Osteocyte (in vitro differentiated cells): ENCODE measurements around the gene UBE2F. TPM values are rescaled to one million over a fixed set of nuclear protein-coding genes. Genes with fewer than 3 reads are reported as not detected.

Experiments used
- DNase-seq: peaks from one replicate; pipeline ENCODE4 v3.0.0; 2021; ENCODE audit warnings: mixed read lengths; ENCODE audit not compliant: unreplicated experiment; ENCODE audit errors: extremely low spot score
- H3K27ac Mint-ChIP-seq: one replicate; pipeline ENCODE4 v1.8.0; 2021; ENCODE audit warnings: mild to moderate bottlenecking, mixed read lengths; ENCODE audit not compliant: unreplicated experiment
- H3K27me3 Mint-ChIP-seq: one replicate; pipeline ENCODE4 v1.8.0; 2021; ENCODE audit warnings: mixed read lengths; ENCODE audit not compliant: unreplicated experiment
- H3K36me3 Mint-ChIP-seq: one replicate; pipeline ENCODE4 v1.8.0; 2021; ENCODE audit warnings: mixed read lengths; ENCODE audit not compliant: unreplicated experiment
- H3K4me1 Mint-ChIP-seq: one replicate; pipeline ENCODE4 v1.8.0; 2021; ENCODE audit warnings: mixed read lengths; ENCODE audit not compliant: unreplicated experiment
- H3K4me3 Mint-ChIP-seq: one replicate; pipeline ENCODE4 v1.8.0; 2021; ENCODE audit warnings: mild to moderate bottlenecking, moderate library complexity, mixed read lengths; ENCODE audit not compliant: unreplicated experiment
- H3K9me3 Mint-ChIP-seq: one replicate; pipeline ENCODE4 v1.8.0; 2021; ENCODE audit warnings: mixed read lengths; ENCODE audit not compliant: unreplicated experiment
- CTCF ChIP-seq: fragments of 200-600 bp; sonication (generic); IDR thresholded peaks from 2 replicates; pipeline ENCODE4 v1.5.0; 2021; ENCODE audit warnings: antibody characterized with exemption, mild to moderate bottlenecking, moderate library complexity
- total RNA-seq: library from RNA; stranded (reverse); gene quantifications from 2 replicates; pipeline ENCODE4 v1.2.1, GENCODE V29; 2021

UBE2F gene
- total RNA-seq, 1 donor from 2014 or later, result 54.3 TPM

GRCh38 chr2:238025741-238026360 is 59.0 kb downstream of the UBE2F start:
- H3K27me3 Mint-ChIP-seq, result no peaks in the 10 kb centered on the region
- H3K27ac Mint-ChIP-seq, result no peak overlapping the region
- no peaks in the 10 kb centered on the region for H3K9me3 Mint-ChIP-seq

GRCh38 chr2:238027058-238027457 is 60.2 kb downstream of the UBE2F start:
- H3K27me3 Mint-ChIP-seq, result no peaks in the 10 kb centered on the region
- H3K36me3 Mint-ChIP-seq, result peaks cover 38% of the 10 kb centered on the region
- H3K4me1 Mint-ChIP-seq, result no peaks in the 10 kb centered on the region
- H3K9me3 Mint-ChIP-seq, result no peaks in the 10 kb centered on the region
- no peak overlapping the region for H3K4me3 Mint-ChIP-seq
- no peak for TF ChIP-seq CTCF
- no peak overlapping the region for H3K27ac Mint-ChIP-seq
- no peak for DNase-seq

More at GRCh38 chr2:238025741-238026360, 59.0 kb downstream of the UBE2F start:
- no peak for DNase-seq
- H3K4me3 Mint-ChIP-seq, result no peak overlapping the region
- H3K36me3 Mint-ChIP-seq, result peaks cover 35% of the 10 kb centered on the region
- TF ChIP-seq CTCF, result no peak
- H3K4me1 Mint-ChIP-seq, result no peaks in the 10 kb centered on the region

- no peak overlapping the region for H3K4me3 Mint-ChIP-seq
- H3K36me3 Mint-ChIP-seq, result peaks cover 40% of the 10 kb centered on the region
- TF ChIP-seq CTCF, result no peak
- H3K4me1 Mint-ChIP-seq, result peaks cover 5% of the 10 kb centered on the region
- DNase-seq, result peak; percentile 78
- H3K27me3 Mint-ChIP-seq, result no peaks in the 10 kb centered on the region
- H3K9me3 Mint-ChIP-seq, result no peaks in the 10 kb centered on the region
- H3K27ac Mint-ChIP-seq, result no peak overlapping the region
Observed at GRCh38 chr2:238027591-238028415, 61.0 kb downstream of the UBE2F start.

GRCh38 chr2:238029853-238030252 is 63.0 kb downstream of the UBE2F start:
- Mint-ChIP-seq H3K36me3 (peaks cover 44% of the 10 kb centered on the region), H3K27ac (no peak overlapping the region), H3K9me3 (no peaks in the 10 kb centered on the region), H3K4me3 (no peak overlapping the region), H3K27me3 (no peaks in the 10 kb centered on the region), H3K4me1 (peaks cover 12% of the 10 kb centered on the region)
- peak; percentile 53 for DNase-seq
- TF ChIP-seq CTCF, result no peak
